ENCODE data around the gene PAM. TPM values are rescaled to one million over a fixed set of nuclear protein-coding genes. Genes with fewer than 3 reads are reported as not detected.
"Not testable (repeated sequence)": the region's sequence is repeated elsewhere in the genome, so short reads cannot be mapped to it uniquely, and the experiment has no call there.

PAM gene
- total RNA-seq, 1 donor from 2014 or later: 267 TPM

DNA sequence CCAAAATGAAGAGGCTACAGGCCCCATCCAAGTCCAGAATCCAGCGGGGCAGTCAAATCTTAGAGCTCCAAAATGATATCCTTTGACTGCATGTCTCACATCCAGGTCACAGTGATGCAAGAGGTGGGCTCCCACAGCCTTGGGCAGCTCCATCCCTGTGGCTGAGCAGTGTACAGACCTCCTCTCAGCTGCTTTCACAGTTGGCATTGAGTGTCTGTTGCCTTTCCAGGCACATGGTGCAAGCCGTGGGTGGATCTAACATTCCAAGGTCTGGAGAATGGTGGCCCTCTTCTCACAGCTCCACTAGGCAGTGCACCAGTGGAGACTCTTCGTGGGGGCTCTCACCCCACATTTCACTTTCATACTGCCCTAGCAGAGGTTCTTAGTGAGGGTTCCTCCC is 244.1 kb downstream of the PAM start:
- TF ChIP-seq, protein P1, sequence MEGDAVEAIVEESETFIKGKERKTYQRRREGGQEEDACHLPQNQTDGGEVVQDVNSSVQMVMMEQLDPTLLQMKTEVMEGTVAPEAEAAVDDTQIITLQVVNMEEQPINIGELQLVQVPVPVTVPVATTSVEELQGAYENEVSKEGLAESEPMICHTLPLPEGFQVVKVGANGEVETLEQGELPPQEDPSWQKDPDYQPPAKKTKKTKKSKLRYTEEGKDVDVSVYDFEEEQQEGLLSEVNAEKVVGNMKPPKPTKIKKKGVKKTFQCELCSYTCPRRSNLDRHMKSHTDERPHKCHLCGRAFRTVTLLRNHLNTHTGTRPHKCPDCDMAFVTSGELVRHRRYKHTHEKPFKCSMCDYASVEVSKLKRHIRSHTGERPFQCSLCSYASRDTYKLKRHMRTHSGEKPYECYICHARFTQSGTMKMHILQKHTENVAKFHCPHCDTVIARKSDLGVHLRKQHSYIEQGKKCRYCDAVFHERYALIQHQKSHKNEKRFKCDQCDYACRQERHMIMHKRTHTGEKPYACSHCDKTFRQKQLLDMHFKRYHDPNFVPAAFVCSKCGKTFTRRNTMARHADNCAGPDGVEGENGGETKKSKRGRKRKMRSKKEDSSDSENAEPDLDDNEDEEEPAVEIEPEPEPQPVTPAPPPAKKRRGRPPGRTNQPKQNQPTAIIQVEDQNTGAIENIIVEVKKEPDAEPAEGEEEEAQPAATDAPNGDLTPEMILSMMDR (IDR thresholded peaks at IDR 0.05): no peak
- Mint-ChIP-seq H3K4me1 (ENCODE audit: unreplicated experiment) (peaks cover 2% of the 10 kb centered on the region), H3K4me3 (ENCODE audit: unreplicated experiment) (no peak overlapping the region), H3K9me3 (ENCODE audit: unreplicated experiment) (peaks cover 8% of the 10 kb centered on the region), H3K27me3 (ENCODE audit: unreplicated experiment) (no peaks in the 10 kb centered on the region), H3K27ac (ENCODE audit: unreplicated experiment) (no peak overlapping the region), H3K36me3 (ENCODE audit: unreplicated experiment) (peaks cover 32% of the 10 kb centered on the region)
- no peak for DNase-seq (ENCODE audit: extremely low spot score, unreplicated experiment)

DNA sequence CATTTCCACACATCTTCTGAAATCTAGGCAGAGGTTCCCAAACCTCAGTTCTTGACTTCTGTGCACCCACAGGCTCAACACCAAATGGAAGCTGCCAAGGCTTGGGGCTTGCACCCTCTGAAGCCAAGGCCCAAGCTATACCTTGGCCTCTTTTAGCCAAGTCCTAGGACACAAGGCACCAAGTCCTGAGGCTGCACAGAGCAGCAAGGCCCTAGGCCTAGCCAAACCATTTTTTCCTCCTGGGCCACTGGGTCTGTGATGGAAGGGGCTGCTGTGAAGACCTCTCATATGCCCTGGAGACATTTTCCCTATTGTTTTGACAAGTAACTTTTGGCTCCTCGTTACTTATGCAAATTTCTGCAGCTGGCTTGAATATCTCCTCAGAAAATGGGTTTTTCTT is 244.5 kb downstream of the PAM start:
- H3K4me3 Mint-ChIP-seq (ENCODE audit: unreplicated experiment); DNase-seq (ENCODE audit: extremely low spot score, unreplicated experiment); H3K27ac Mint-ChIP-seq (ENCODE audit: unreplicated experiment); H3K27me3 Mint-ChIP-seq (ENCODE audit: unreplicated experiment); H3K9me3 Mint-ChIP-seq (ENCODE audit: unreplicated experiment); H3K4me1 Mint-ChIP-seq (ENCODE audit: unreplicated experiment): not testable (repeated sequence)
- H3K36me3 Mint-ChIP-seq (ENCODE audit: unreplicated experiment): peaks cover 30% of the 10 kb centered on the region

DNA sequence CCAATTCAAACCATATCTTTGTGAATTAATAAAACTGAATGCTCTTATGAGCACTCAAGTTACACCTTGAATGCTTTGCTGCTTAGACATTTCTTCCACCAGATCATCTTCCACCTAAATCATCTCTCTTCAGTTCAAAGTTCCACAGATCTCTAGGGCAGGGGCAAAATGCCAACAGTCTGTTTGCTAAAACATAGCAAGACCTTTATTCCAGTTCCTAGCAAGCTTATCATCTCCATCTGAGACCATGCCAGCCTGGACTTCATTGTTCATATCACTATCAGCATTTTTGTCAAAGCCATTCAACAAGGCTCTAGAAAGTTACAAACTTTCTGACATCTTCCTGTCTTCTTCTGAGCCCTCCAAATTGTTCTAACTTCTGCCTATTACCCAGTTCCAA is 245.0 kb downstream of the PAM start:
- TF ChIP-seq, protein P1 (IDR thresholded peaks at IDR 0.05): no peak
- peaks cover 8% of the 10 kb centered on the region for H3K9me3 Mint-ChIP-seq (ENCODE audit: unreplicated experiment)
- peaks cover 2% of the 10 kb centered on the region for H3K4me1 Mint-ChIP-seq (ENCODE audit: unreplicated experiment)
- H3K4me3 Mint-ChIP-seq (ENCODE audit: unreplicated experiment): no peak overlapping the region
- H3K27ac Mint-ChIP-seq (ENCODE audit: unreplicated experiment): no peak overlapping the region
- no peak for DNase-seq (ENCODE audit: extremely low spot score, unreplicated experiment)
- no peaks in the 10 kb centered on the region for H3K27me3 Mint-ChIP-seq (ENCODE audit: unreplicated experiment)
- H3K36me3 Mint-ChIP-seq (ENCODE audit: unreplicated experiment): peaks cover 26% of the 10 kb centered on the region

DNA sequence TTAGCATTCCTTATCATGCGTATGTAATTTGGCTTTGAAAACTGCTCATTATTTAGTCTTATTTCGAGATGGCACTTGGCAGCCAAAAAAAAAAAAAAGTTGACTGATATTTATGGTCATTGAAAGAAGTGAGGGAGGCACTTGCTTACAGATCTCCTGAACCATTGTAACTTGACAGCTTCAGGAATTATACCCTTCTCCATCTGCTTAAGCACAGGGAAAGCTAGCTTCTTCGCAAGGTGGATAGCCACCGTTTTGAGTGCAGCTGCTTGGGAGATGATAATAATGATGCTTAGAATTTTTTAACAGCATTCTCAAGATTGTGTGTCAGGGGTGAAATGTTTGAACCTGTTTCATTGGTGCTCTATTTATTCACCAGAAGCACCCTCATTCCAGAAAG is 248.8 kb downstream of the PAM start:
- TF ChIP-seq, protein P1 (IDR thresholded peaks at IDR 0.05): no peak
- H3K4me1 Mint-ChIP-seq (ENCODE audit: unreplicated experiment): no peaks in the 10 kb centered on the region
- no peaks in the 10 kb centered on the region for H3K27me3 Mint-ChIP-seq (ENCODE audit: unreplicated experiment)
- DNase-seq (ENCODE audit: extremely low spot score, unreplicated experiment): no peak
- H3K9me3 Mint-ChIP-seq (ENCODE audit: unreplicated experiment): peaks cover 8% of the 10 kb centered on the region
- H3K36me3 Mint-ChIP-seq (ENCODE audit: unreplicated experiment): peaks cover 26% of the 10 kb centered on the region
- H3K27ac Mint-ChIP-seq (ENCODE audit: unreplicated experiment): no peak overlapping the region
- no peak overlapping the region for H3K4me3 Mint-ChIP-seq (ENCODE audit: unreplicated experiment)

DNA sequence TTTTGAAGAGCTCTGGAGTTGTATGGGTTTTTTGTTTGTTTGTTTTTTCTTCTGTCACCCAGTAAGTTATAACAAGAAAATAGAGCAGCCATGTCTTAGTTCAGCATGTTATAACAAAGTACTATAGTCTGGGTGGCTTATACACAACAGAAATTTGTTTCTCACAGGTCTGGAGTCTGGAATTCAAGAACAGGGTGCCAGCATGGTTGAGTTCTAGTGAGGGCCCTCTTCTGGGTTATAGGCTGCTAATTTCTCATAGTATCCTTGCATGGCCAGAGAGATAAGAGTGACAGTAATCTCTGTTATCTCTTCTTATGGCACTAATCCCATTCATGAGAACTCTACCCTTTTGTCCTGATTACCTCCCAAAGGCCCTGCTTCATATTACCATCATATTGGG is 250.2 kb downstream of the PAM start:
- Mint-ChIP-seq H3K27ac (ENCODE audit: unreplicated experiment) (no peak overlapping the region), H3K36me3 (ENCODE audit: unreplicated experiment) (peaks cover 21% of the 10 kb centered on the region), H3K4me3 (ENCODE audit: unreplicated experiment) (no peak overlapping the region), H3K9me3 (ENCODE audit: unreplicated experiment) (peaks cover 2% of the 10 kb centered on the region), H3K4me1 (ENCODE audit: unreplicated experiment) (no peaks in the 10 kb centered on the region), H3K27me3 (ENCODE audit: unreplicated experiment) (no peaks in the 10 kb centered on the region)
- no peak for DNase-seq (ENCODE audit: extremely low spot score, unreplicated experiment)
- TF ChIP-seq, protein P1 (IDR thresholded peaks at IDR 0.05): no peak

DNA sequence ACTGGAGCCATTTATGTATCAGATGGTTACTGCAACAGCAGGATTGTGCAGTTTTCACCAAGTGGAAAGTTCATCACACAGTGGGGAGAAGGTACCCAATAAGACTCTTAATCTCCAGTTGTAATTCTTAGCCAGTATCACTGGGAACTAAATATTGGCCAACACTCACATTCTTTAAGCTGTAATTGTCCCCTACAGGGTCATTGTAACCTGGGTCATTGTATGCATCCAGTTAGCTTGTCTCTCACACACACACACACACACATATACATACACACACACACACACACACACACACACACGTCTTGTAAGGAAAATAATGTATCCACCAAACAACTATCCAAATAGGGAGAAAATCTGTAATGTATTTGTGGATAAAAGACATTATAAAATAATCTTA is 251.8 kb downstream of the PAM start:
- no peaks in the 10 kb centered on the region for H3K27me3 Mint-ChIP-seq (ENCODE audit: unreplicated experiment)
- peaks cover 26% of the 10 kb centered on the region for H3K36me3 Mint-ChIP-seq (ENCODE audit: unreplicated experiment)
- no peak overlapping the region for H3K27ac Mint-ChIP-seq (ENCODE audit: unreplicated experiment)
- no peak overlapping the region for H3K4me3 Mint-ChIP-seq (ENCODE audit: unreplicated experiment)
- no peaks in the 10 kb centered on the region for H3K4me1 Mint-ChIP-seq (ENCODE audit: unreplicated experiment)
- peaks cover 7% of the 10 kb centered on the region for H3K9me3 Mint-ChIP-seq (ENCODE audit: unreplicated experiment)
- no peak for DNase-seq (ENCODE audit: extremely low spot score, unreplicated experiment)
- TF ChIP-seq, protein P1 (IDR thresholded peaks at IDR 0.05): no peak
